NCI-H526 (cell line): ENCODE data around the gene RFX8.
A peak's percentile ranks its signal among the peaks of the same experiment; 100 is the strongest.
"Not testable (repeated sequence)": the region's sequence is repeated elsewhere in the genome, so short reads cannot be mapped to it uniquely, and the experiment has no call there.

Experiments used
- DNase-seq, 2 experiments: peaks; one replicate each; lab custom pipeline; 2025; lab: John Stamatoyannopoulos, UW

The RFX8 gene

DNA sequence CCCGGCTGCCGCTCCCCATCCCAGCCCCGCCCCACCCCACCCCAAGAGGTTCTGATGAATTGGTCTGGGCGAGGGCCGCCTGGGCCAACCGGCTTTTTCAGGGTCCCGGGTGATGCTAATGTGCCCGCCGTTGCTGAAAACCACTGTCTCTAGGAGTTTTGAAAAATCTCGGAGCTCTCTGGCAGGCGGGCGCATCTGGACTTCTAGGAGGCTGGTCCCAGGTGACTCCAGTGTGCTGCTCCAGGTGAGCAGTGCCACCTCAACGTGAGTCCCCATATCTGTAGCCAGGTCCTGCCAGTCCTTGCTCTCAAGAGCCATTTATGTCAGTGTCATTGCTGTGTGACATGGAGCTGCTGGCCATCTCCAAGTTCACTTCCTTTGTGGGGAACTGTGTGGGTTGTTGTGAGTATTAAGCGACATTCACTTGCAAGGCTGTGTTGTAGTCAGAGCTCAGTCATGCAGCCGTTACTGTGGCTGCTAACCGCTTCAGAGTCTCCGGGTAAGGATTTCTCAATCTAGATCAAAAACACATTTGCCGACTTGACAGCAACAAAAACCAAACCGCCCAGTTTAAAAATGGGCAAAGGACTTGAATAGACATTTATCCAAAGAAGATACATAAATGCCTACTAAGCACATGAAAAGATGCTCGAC lies at the start of gene RFX8:
RFX8 (minus strand) TSS at position 382 of the 654 bp plus-strand sequence. CDS start 8,264 bp downstream, outside the sequence.
- no peak for DNase-seq

DNA sequence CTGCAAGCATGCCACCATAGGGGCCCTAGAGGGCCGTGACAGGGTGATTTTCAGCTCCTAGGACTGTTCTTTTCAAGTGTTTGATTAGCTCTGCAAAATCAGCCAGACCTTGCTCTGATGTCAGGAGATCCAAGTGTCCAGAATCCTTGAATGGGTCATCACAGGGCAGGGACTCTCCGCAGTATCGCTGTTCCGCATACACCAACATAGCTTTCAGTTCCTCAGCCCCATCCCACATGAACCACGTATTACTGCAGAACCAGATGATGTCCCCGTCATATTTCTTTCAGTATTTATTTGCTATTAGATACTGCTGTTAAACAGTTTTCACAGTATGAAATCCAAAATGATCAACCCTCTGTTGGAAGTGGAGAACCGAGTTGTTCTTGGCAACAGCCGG lies 46.6 kb upstream of the RFX8 start:
- DNase-seq: no peak

DNA sequence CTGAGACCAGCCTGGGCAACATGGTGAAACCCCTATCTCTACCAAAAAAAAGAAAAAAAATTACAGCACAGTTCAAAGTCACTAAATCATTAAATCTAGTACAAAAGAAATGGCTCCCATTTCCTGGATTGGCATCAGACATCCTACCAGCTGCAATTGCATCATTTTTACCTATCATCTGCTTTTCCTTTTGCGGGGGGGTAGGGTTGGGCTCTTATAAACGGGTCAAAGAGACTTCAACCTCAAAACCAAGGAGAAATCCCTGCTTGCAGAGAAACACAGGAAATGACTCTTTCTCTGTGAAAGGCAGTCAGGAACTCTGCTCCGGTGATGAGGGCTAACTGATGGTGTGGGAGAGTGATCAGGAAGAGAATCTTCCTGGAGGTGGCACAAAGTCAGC lies 45.3 kb upstream of the RFX8 start:
- no peak for DNase-seq

DNA sequence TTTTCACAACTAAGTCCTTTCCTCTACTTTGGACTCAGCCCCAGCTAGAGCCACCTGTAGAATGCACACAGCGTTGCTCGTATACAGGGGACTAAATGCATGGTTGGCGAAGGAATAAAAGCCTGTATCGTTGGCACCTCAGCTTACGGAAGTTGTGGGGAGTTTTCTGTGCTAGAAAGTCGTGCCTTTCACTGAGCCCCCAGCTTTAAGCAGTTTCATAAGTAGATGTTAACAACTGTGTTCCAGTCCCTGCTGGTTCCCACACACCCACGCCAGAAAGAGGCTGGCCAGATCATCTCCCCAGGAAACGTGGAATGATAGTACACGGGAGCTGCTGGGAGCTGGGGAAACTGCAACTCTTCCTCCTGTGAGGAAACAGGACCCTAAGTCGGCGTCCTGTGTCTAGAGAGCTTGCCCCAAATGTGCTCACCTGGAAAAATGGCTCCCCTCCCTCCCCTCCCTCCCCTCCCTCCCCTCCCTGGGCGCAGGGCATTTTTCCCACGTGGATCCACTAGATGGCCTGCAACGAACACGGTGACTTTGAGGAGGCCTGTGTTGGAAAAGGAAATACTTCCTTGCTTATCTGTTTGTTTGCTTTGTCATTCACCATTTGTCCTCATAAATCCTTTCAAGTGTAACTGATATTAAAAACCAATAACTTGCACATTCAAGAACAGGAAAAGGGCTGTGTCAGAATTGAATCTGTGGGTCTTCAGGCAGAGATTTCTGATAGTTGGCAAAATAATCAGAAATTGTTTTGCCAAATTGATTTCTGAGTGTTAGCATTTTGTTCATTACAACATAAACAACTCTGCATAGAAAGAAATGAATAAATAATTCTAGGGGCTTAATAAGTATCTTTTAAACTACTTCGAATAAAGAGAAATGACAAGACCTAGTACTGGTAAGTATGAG lies 43.9 kb upstream of the RFX8 start:
- peak; percentile 18 to 76 for DNase-seq

DNA sequence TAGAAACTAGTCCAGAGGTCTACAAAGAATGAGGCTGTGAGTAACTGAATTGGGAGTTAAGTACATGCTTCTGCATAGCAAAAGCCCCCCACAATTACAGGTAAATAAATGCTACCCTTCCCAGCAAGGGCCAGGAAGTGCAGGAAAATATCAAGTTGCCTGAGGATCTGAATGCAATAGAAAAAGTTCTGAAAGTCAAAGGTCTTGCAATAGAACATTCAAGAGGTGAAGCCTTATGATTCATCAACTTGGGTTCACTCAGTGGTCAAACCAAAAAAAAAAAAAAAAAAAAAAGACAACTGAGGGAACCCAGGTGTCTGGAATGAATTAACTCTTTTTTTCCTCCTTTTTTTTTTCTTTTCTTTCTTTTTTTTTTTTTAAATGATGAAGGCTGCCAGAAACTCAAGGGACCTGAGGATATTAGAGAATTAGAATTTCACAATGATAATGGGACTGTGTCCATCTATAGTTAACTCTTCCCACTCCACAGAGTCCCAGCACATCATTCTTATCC lies 42.9 kb upstream of the RFX8 start:
- no peak for DNase-seq

DNA sequence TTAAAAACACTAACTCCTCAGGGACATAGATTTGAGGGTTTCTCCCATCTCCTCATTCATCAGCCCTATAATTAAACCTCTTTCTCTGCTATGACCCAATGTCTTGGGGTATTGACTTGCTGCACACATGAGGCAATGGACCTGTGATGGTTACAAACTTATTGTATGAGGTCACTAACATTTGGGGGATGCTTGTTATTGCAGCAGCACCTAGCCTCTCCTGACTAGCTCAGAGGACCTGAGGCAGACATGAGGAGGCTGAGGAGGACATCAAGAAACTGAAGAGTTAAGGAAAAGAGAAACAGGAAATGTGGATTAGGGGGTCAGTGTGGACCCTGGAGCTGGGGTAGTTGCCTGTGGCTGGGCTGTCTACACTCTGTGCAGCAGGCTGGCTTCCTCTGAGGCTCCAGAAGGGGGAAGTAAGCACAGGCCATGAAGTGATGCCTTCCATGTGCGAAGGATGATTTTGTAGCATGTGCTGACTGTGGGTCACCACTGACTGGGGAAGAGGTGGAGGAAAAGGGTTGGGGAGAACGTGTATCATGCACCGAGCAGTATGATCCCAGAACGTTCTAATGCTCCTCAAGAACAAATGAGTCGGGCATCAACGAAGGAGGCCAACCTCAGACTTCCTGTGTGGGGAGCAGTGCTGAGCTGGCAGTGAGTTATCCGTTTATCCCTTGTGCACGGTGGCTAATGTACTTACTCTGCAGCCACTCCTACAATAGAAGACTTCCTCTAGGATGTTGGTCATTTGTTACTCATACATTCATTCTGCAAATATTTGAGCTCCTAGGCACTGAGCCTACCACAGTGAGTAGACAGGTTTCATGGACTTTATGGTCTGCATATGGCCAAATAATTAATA lies 42.1 kb upstream of the RFX8 start:
- no peak for DNase-seq

DNA sequence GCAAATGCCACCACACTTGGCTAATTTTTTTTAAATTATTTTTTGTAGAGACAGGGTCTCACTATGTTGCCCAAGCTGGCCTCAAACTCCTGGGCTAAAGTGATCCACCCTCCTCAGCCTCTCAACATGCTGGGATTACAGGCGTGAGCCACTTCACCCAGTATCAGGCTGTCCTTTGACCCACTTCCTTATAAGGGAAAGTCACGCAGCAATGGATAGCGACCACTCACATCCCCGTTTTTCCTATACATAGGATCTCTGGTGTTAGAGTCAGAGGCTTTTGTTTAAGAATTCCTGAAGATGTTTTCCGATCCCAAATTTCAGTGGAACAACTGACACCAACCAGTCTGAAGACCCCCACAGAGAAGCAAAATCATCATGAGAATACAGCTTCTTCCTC lies 41.4 kb upstream of the RFX8 start:
- no peak for DNase-seq

DNA sequence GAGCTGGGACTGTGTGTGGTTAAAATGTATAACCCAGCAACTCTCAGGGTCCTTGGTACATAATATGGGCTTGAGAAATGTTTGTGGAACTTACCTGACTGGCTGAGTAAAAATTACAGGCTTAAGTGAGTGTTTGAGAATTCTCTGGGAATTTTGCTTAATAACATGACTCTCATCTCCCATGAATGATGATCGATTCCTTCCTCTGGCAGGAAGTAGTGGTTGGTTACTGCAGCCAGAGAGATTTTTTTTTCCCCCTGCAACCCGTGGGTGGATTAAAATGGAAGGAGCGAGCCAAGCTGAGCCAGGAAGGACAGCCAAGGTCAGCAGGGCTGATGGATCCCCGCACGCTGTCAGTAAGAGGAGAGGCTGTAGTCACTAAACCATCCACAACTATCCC lies 40.6 kb upstream of the RFX8 start:
- no peak for DNase-seq

DNA sequence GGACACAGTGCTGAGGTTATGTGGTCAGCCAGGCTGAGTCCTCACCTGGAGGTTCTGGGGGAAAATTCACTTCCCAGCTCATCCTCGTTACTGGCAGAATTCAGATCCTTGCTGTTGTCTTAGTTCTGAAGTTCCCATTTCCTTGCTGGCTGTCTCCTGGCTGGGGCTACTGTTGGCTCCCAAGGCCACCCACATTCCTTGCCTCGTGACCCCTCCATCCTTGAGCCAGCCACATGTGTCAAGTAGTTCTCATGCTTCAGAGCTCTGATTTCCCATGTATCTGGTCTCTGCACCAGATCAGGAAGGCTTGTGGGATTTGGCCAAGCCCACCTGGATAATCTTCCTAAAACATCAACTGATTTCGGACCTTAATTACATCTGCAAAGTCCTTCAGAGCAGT lies 38.1 kb upstream of the RFX8 start:
- no peak for DNase-seq

DNA sequence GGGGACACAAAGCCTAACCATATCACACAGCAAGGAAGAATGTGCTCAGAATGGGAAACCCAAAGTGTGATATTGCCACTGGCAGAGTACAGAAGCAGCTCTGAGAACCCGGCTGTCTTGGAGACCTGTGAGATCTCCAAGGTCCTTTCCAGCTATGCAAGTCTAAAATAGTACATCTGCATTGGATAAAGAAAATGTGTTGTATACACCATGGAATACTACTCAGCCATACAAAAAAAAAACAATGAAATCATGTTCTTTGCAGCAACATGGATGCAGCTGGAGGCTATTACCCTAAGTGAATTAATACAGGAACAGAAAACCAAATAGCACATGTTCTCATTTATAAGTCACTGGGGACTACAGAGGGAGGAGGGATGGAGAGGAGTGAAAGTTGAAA lies 36.5 kb upstream of the RFX8 start:
- no peak for DNase-seq

DNA sequence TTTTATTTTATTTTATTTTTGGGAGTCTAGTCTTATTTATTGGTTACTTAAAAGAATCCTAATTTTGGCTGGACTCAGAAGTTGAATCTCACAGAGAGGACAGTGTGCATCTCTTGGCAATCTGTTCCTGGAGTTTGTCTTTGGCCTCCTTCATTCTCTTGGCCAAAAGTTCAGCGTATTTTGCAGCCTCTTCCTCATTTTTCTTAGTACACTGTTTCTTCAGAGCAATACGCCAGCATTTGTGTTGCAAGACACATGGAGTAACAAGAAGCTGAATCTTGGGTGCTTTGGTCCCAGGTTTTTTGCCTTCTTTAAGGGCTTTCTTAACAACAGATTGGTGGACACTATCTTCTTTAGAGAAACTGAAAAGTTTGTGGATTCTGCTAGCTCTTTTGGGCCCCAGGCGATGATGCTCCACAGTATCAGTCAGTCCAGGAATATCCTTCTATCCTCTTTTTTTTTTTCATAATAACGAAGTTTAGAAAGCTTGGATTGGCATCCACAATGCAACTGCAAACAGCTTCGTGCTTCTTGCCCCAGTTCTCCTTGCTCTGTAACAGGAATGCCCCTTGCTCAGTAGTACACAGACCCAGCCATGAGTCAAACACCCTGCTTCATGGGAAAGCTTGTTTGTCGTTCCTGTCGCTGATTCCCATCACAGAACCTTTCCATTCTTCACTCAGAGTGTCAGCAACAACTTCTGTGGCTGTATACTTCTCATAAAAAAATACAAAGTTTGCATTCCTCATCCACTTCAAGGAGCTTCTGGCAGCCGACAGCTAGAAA lies 34.8 kb upstream of the RFX8 start:
- DNase-seq: no peak

DNA sequence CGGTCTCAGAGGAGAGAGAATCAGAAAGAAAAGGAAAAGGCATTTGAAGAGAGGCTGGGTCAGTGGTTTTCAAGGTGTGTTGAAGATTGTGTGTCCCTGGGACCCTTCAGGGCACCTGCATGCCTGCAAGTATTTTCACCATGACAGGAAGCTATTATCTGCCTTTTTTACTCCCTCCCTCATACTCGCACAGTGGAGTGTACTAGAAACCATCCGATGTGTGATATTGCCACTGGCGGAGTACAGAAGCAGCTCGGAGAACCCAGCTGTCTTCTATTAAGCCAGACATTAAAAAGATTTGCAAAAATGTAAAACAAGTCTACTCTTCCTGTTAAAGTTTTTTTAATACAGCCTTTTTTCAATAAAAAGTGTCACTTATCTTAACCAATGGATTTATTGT lies 33.7 kb upstream of the RFX8 start:
- no peak for DNase-seq

DNA sequence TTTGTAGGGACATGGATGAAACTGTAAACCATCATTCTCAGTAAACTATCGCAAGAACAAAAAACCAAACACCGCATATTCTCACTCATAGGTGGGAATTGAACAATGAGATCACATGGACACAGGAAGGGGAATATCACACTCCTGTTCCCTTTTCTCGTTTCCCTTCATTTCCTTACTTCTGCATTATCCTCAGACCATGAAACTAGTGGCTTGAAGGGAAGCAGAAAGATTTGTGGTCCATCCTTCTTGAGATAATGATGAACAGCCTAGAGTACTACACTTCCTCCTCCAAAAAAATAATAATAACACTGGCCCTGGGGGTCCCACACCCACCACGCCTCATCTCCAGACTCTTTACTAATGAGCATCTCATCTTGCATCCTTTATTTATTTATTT lies 30.4 kb upstream of the RFX8 start:
- DNase-seq: not testable (repeated sequence)

DNA sequence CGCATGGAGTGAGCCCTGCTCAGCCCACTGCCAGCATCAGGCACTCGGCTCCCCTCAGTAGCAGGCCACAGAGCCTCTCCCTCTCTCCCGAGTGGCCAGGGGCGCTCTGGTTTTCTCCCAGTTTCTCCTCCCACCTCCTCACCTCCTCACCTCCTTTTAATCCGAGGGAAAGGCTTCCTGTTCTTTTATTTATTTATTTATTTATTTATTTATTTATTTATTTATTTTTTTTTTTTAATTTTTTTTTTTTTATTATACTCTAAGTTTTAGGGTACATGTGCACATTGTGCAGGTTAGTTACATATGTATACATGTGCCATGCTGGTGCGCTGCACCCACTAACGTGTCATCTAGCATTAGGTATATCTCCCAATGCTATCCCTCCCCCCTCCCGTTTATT lies 29.8 kb upstream of the RFX8 start:
- not testable (repeated sequence) for DNase-seq

DNA sequence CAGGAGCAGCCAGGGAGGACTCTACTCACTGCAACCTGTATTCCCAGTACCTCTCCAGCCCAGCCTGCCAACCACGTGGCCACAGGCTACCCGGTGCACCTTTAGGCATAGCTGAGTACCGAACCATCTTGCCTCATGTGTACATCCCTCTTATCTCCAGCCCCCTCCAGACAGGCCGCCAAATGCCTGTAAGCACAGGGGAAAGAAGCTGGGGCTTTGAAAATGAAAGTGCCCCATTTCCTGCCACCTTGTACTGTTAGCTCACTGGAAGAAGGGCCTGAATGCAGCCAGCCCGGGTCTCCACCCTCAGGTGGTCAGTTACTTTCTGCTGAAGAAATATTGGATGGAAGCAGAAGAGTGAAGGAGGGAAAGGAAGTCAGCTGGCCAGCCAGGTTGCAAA lies 27.2 kb upstream of the RFX8 start:
- no peak for DNase-seq

DNA sequence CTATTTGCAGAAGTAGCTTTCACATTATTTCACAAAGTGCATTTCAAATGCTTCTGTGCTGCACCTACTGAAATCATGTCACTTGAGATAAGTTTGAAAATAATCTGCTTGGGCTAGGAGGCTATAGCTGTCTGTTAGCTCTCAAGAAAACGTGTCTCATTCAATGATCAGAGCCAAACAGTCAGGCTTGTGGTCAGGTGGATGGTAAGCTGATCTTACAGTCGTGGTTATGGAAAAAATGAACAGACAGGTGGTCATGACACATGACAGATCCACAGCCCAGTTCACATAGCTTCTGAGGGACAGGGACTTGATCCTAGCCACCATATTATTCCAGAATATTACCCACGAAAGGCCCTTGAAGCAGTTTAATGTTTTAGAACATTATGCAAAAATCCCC lies 26.5 kb upstream of the RFX8 start:
- peak; percentile 33 to 52 for DNase-seq

DNA sequence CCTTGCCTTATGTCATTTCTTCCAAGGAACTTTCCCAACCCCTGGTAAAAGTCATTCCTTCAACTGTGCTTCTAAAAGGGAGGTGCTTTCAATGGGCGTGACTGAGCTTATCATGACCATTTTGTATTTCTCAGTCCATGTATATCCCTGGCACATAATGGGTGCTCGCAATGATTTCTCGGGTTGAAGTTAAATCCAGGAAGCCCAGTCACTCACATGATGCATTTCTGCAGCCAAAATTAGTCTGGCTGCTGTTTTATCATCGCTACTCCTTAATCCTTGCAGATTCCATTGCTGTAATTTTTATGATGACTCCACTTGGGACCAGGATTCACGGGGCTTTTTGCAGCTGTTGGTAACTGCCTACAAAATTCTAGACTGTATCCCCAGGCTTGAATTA lies 25.9 kb upstream of the RFX8 start:
- no peak for DNase-seq

DNA sequence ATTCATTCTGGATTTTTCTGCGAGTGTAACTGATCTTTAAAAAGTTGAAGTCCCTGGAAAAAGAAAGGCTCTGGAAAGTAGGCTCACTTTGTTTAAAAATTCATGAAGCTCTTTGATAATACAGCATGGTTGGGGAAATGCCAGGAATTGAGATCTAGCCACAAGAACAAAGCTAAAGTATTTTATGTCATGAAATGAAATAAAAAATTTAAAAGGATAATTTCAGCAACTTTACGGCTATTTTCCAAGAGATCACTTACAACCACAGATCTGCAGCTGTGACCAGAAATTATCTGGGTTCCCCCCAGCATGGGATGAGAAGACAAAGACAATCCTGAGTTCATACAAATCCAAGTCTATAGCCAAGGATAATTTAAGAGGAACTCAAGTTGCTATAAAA lies 25.3 kb upstream of the RFX8 start:
- DNase-seq: no peak

DNA sequence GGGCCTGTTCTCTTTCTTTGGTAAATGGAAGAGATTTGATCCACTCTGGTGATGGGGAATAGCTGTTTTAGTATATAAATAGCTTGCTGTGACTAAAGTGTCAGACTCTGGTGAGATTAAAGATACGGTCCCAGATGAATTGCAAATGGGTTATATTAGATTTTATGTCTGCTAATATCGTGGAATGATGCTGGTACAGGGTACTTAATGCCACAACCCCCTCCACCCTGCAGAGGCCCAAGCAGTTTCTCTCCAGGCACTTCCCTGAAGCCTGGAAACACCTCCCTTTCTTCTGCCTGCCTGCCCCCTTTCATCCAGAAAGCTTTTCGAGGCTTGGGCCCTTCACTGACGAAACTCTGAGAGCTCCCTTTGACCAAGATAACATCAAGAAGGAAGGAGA lies 21.4 kb upstream of the RFX8 start:
- no peak for DNase-seq

DNA sequence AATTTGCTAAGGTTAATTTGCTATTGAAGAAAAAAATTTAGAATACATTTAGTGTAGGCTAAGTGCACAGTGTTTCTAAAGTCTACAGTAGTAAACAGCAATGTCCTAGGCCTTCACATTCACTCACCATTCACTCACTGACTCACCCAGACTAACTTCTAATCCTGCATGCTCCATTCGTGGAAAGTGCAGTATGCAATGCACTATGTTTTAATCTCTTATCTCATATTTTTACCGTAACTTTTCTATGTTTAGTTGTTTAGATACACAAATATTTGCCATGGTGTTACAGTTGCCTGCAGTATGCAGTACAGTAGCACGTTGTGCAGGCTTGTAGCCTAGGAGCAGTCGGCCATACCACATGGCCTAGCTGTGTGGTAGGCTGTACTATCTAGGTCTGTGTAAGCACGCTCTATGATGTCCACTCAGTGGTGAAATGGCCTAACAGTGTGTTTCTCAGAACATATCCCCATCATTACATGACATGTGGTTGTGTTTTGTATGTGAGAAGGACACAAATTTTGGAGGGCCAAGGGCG lies 18.1 kb upstream of the RFX8 start:
- no peak for DNase-seq

DNA sequence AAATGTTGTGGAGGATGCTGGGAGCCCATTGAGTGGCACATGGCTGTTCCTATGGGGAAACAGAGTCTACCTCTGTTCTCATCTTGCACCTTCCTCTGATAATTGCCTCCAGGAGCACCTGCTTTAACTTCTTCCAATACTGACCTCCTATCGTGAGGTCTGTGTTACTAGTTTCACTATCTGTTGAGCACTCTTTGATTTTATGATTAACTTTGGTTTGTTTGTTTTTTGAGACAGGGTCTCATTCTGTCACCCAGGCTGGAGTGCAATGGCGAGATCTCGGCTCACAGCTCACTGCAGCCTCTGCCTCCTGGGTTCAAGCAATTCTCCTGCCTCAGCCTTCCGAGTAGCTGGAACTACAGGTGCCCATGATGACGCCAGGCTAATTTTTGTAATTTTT lies 12.1 kb upstream of the RFX8 start:
- DNase-seq: no peak
